Erythroblast (primary cell): ENCODE data around the gene IARS1.

Experiments
- GATA1 ChIP-seq: IDR thresholded peaks from 2 replicates; pipeline ENCODE4 v1.6.1; 2011; ENCODE audit warnings: low read depth, mild to moderate bottlenecking, control low read depth, low read length, moderate library complexity
- POLR2A ChIP-seq: IDR thresholded peaks from 2 replicates; pipeline ENCODE4 v1.6.1; 2011; ENCODE audit warnings: mild to moderate bottlenecking, low read length

GRCh38 chr9:92312887-92313623 lies 19.6 kb upstream of the IARS1 start:
- no peak for TF ChIP-seq POLR2A
- no peak for TF ChIP-seq GATA1
